Skeletal muscle satellite cell (primary cell): Measurements from ENCODE around the gene ZDHHC17.

ENCODE experiments used
- H3K27me3 ChIP-seq: 2 replicates; pipeline ENCODE4 v1.7.0; 2013; ENCODE audit warnings: low read length; ENCODE audit not compliant: control insufficient read depth, insufficient read depth
- H3K36me3 ChIP-seq: 2 replicates; pipeline ENCODE4 v1.7.0; 2013; ENCODE audit warnings: mild to moderate bottlenecking, control low read depth, low read length; ENCODE audit not compliant: insufficient read depth
- H3K4me1 ChIP-seq: 2 replicates; pipeline ENCODE4 v1.7.0; 2013; ENCODE audit warnings: low read length; ENCODE audit not compliant: control insufficient read depth, insufficient read depth
- H3K4me2 ChIP-seq: 2 replicates; pipeline ENCODE4 v1.7.0; 2013; ENCODE audit warnings: mild to moderate bottlenecking, low read length
- H3K4me3 ChIP-seq: 2 replicates; pipeline ENCODE4 v1.7.0; 2013; ENCODE audit warnings: low read length
- H3K9ac ChIP-seq: 2 replicates; pipeline ENCODE4 v1.7.0; 2013; ENCODE audit warnings: mild to moderate bottlenecking, low read depth, low read length, moderate library complexity
- H3K9me3 ChIP-seq: replicated peaks from 2 replicates; pipeline ENCODE4 v1.7.0; 2013; ENCODE audit warnings: mild to moderate bottlenecking, control low read depth, low read length

ZDHHC17 gene

DNA sequence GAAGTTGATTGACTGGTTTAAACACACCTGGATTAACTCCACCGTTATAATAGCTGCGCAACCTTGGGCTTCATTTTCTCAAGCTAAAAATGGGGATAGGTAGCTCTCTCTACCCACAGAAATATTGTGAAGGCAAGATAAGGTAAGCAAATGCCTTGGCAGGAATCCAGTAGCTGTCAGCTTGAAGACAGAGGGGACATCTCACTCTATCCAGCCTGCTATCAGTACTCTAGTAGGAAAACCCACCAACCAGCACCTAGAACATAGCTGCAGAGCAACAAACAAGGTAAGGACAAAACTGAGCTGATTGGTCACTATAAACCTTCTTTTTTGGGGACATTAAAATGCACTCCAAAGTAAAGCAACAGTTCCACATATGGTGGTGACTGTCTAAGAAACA is 107.2 kb downstream of the ZDHHC17 start:
- no peaks in the 10 kb centered on the region for H3K36me3 ChIP-seq
- H3K4me3 ChIP-seq = no peak overlapping the region
- no peaks in the 10 kb centered on the region for H3K9me3 ChIP-seq
- H3K4me1 ChIP-seq = peaks cover 10% of the 10 kb centered on the region
- H3K9ac ChIP-seq = no peak overlapping the region
- no peaks in the 10 kb centered on the region for H3K27me3 ChIP-seq
- H3K4me2 ChIP-seq = no peak overlapping the region

DNA sequence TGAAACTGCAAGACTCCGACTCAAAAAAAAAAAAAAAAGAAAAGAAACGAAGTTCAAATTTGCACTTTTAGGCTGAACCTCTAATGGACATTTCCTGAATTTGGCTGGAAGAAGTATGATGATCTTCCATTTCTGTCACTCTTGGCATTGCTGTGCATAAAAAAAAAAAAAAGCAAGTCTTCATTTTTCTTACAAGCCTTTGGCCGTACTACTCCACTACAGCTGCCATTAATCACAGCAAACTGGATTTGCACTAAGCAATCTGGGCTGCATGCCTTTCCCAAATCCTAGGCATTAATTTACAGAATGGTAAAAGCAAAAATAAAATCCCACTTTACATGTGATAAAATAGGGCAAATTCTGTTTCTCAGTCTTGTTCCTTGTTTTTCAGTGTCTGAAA is 107.8 kb downstream of the ZDHHC17 start:
- H3K9ac ChIP-seq = no peak overlapping the region
- H3K27me3 ChIP-seq = no peaks in the 10 kb centered on the region
- H3K36me3 ChIP-seq = no peaks in the 10 kb centered on the region
- H3K9me3 ChIP-seq = no peaks in the 10 kb centered on the region
- H3K4me2 ChIP-seq = no peak overlapping the region
- H3K4me3 ChIP-seq = no peak overlapping the region
- peaks cover 3% of the 10 kb centered on the region for H3K4me1 ChIP-seq

DNA sequence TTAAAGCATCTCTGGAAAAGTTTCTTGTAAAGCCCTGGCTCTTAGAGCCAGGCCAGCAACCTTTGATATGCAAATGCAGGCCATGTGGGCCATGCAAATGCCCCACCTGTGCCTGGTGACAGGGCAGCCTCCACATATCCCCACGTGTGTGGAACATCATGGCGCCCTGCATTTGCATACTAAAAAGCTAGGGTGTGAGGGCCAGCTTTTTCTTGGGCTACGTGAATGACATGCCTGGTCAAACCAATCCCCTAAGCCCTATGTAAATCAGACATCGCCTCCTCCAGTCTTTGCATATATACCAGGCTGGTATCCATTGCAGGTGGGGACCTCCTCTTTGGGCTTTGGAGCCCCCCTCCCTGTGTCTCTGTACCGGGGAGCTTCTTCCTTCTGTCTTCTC is 108.5 kb downstream of the ZDHHC17 start:
- Histone ChIP-seq H3K4me2 (no peak overlapping the region), H3K27me3 (no peaks in the 10 kb centered on the region), H3K36me3 (no peaks in the 10 kb centered on the region), H3K9me3 (no peaks in the 10 kb centered on the region), H3K4me1 (peaks cover 2% of the 10 kb centered on the region), H3K9ac (no peak overlapping the region), H3K4me3 (no peak overlapping the region)

DNA sequence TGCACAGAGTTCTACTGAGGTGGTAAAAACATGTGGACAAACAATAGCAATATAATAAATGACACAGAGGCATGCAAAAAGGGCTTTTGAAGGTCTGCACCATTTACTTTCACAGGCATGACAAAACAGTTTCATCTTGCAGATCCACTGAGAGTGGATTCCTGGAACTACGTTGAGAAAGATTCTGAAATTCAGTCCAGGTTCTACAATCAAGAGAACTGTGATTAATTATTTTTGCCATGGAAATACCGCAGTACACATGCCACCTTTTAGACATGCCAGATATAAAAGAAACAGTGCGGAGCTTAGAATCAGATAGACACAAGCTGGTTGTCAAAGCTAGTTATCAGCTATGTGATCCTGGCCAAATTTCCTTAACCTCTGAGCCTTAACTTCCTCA is 110.1 kb downstream of the ZDHHC17 start:
- H3K4me3 ChIP-seq = no peak overlapping the region
- no peak overlapping the region for H3K4me2 ChIP-seq
- no peak overlapping the region for H3K9ac ChIP-seq
- H3K9me3 ChIP-seq = no peaks in the 10 kb centered on the region
- H3K27me3 ChIP-seq = no peaks in the 10 kb centered on the region
- H3K4me1 ChIP-seq = peaks cover 10% of the 10 kb centered on the region
- H3K36me3 ChIP-seq = no peaks in the 10 kb centered on the region

DNA sequence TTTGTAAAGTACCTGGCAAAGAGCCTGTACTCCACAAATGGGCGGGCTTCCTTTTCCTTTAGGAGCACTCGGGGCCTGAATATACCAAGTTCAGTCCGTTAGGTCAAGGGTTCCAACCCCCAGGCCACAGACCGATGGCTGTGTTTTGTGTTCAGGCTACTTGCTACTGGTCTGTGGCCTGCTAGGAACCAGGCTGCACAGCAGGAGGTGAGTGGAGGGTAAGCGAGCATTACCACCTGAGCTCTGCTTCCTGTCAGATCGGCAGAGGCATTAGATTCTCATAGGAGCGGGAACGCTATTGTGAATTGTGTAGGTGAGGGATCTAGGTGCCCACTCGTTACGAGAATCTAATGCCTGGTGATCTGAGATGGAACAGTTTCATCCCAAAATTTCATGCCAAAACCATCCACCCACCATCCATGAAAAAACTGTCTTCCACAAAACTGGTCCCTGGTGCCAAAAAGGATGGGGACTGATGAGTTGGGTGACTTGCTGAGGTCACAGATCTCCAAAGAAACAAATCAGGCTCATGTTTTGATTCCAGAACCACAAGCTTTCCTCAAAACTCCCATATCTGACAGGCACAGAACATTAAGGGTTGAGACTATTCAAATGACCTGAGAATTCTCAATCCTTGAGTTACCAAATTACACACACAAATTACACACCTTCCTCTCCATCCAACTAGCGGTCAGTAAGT is 110.7 kb downstream of the ZDHHC17 start:
- no peak overlapping the region for H3K4me3 ChIP-seq
- H3K4me2 ChIP-seq = no peak overlapping the region
- peaks cover 12% of the 10 kb centered on the region for H3K4me1 ChIP-seq
- H3K27me3 ChIP-seq = no peaks in the 10 kb centered on the region
- H3K9me3 ChIP-seq = no peaks in the 10 kb centered on the region
- H3K36me3 ChIP-seq = no peaks in the 10 kb centered on the region
- no peak overlapping the region for H3K9ac ChIP-seq

DNA sequence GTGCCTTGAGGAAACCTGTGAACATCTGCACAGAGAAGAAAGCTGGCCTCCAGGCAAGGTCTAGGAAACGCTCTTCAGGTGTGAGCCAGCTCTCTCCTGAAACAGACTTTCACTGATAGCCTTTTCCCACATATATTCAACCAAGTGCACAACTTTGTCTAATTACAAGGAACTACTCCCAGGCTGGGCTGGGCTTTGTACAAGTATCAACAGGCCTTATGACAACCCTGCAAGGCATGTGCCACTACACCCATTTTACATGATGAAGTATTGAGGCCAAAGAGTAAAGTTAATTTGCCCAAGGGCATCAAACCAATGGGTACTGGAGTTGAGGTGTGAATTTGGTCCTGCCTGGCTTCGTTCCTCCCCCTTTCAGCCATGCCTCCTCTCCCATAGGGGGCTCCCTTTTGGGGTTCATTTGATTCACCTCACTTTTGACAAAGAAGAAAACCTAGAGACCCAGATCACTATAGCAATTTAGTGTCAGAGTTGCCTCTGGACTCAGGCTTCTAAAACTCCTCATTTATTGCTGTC is 112.8 kb downstream of the ZDHHC17 start:
- Histone ChIP-seq H3K9me3 (no peaks in the 10 kb centered on the region), H3K4me2 (no peak overlapping the region), H3K27me3 (no peaks in the 10 kb centered on the region), H3K9ac (no peak overlapping the region), H3K36me3 (no peaks in the 10 kb centered on the region), H3K4me1 (peaks cover 16% of the 10 kb centered on the region), H3K4me3 (no peak overlapping the region)

DNA sequence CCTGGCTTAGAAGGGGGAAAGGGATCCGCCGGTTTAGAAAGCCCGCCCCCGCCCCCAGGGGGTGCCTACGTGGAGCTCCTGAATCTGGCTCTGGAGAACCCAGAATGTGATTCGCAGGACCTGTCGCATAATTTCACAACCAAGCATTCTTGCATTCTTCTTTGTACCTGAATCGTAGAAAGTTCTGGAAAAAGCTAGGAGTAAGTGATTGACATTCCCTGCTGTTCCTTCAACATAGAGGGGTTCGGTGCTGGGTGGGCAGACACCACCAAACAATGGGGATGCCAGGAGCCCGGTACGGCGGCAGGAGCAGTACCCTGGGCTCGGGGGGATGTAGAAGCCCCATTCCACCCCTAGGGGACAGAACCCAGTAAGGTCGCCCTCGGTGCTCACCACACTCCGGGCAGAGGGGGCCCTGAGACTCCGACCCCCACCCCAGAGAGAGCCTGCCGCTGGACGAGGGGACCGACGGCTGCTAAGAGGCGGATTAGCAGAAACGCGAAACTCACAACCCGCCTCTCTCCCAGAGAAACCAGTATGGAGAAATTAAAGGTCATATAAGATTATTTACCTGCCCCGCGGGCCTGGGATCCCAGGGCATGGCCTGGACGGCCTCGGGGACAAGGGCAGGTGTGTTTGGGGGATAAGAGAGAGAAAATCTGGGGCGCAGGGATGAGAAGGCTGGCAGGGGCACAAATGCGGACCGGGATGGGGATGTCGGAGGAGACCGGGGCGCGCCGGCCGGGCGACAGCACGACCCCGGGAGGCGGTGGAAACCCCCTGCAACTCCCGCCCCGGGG is 114.4 kb downstream of the ZDHHC17 start:
- no peaks in the 10 kb centered on the region for H3K27me3 ChIP-seq
- peaks cover 23% of the 10 kb centered on the region for H3K4me1 ChIP-seq
- H3K4me2 ChIP-seq = peak overlapping the region; percentile 83
- H3K36me3 ChIP-seq = no peaks in the 10 kb centered on the region
- peak overlapping the region; percentile 85 for H3K4me3 ChIP-seq
- peak overlapping the region; percentile 92 for H3K9ac ChIP-seq
- H3K9me3 ChIP-seq = no peaks in the 10 kb centered on the region

DNA sequence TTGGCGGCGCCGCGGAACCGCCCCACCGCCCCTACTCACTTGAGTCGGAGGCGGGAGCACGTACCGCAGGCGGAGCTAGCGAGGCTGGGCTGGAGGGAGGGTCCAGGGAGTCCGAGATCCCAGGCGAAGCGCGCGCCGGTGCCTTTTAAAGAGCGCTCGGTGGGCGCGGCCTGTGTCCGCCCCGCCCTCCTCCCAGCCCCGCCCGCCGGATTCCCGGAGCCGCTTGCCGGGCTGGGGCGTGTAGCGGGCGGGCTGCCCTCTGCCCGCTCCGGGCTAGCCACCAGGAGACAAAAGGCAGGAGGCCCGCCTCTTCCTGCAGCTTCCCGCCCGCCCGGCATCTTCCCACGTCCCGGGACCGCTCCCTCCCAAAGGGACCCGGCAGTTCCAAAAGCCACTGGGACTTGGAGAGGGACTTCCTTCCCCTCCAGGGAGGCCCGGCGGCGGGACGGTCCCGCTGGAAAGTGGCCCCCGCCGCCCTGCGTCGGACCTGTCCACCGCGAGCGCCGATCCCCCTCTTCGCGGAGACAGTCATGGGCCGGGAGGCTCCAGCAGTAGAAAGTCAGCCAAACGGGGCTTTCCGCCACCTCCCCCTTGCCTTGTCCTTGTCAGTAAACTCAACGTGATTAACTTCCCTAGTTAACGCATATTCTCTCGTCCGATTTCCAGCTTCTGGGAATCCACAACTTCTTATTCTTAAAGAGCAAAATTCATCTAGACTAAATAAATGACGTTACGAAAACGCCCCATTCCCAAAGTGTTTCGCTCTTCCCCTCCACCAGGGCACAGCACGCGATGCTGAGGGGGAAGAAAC is 115.2 kb downstream of the ZDHHC17 start, which contains the start of gene CSRP2:
TSS of gene CSRP2 (minus strand) at position 121 of the 811 bp plus-strand sequence. CDS start 12,759 bp downstream, outside the sequence.
- Histone ChIP-seq H3K9ac (peak within 1 kb of the TSS; percentile 92), H3K4me1 (peaks cover 27% of the 10 kb centered on the region), H3K9me3 (no peaks in the 10 kb centered on the region), H3K4me2 (peak within 1 kb of the TSS; percentile 83), H3K36me3 (no peaks in the 10 kb centered on the region), H3K4me3 (peak within 1 kb of the TSS; percentile 85), H3K27me3 (no peaks in the 10 kb centered on the region)

DNA sequence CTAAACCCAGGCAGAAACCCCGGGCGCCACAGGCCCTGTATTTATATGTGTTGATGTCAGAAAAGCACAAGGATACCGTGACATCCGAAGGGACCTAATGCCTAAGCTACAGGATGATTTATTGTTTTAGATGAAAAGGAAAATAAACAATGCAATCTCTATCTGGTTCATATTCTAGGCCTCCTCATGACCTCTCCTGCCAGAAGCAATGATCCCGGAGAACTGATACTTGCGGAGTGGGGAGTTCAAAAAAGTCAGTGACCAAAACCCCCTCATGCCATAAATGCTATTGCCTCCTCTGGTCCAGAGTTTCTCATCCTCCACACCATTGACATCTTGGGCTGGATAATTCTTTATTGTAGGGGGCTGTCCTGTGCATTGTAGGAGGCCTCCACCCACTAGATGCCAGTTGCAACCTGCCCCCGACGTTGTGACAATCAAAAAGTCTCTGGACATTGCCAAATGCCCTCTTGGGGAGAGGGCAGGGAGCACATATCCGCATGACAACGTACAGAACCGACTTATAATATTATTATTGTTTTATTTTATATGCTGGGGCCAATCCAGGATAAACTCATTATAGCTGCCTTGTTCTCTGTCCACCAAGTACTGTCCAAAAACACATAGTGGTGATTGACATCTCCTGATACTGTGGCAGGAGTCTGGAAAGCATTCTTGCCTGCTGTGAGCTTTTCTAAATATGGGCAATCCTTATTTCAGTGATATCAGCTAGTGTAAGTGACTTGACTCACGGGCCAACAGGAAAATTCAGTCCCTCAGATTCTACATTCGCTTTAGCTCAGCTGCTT is 116.0 kb downstream of the ZDHHC17 start:
- Histone ChIP-seq H3K27me3 (no peaks in the 10 kb centered on the region), H3K4me3 (peak overlapping the region; percentile 85), H3K9ac (peak overlapping the region; percentile 92), H3K36me3 (no peaks in the 10 kb centered on the region), H3K4me2 (peak overlapping the region; percentile 83), H3K4me1 (peaks cover 27% of the 10 kb centered on the region), H3K9me3 (no peaks in the 10 kb centered on the region)

DNA sequence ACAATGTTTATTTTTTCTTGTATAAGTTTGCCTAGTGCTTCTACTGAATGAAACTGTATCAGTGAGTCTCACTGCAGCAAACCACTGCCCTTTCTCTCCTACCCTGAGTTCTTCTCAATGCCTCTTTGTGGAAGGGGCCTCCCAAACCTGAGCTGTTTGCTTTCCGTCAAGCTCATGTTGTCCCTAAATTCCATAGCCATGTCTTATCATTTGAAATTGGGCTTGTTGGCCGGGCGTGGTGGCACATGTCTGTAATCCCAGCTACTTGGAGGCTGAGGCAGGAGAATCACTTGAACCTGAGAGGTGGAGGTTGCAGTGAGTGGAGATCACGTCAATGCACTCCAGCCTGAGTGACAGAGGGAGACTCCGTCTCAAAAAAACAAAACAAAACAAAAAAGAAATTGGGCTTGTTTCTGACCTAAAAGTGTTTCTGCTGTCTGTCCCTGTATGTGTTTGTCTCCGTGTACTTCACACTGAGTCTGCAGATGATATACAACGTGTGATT is 116.7 kb downstream of the ZDHHC17 start:
- no peaks in the 10 kb centered on the region for H3K9me3 ChIP-seq
- no peaks in the 10 kb centered on the region for H3K27me3 ChIP-seq

More for the DNA sequence above, 116.7 kb downstream of the ZDHHC17 start:
- Histone ChIP-seq H3K9ac (no peak overlapping the region), H3K4me2 (no peak overlapping the region), H3K4me3 (no peak overlapping the region), H3K4me1 (peaks cover 27% of the 10 kb centered on the region), H3K36me3 (no peaks in the 10 kb centered on the region)
